ENCODE results near the gene TYW5.
"Not testable (repeated sequence)": the region's sequence is repeated elsewhere in the genome, so short reads cannot be mapped to it uniquely, and the experiment has no call there.

Gene TYW5

GRCh38 chr2:199914372-199914958, 40.8 kb downstream of the TYW5 start:
- no peak for DNase-seq (ENCODE audit: low spot score)

GRCh38 chr2:199912553-199913114, 42.7 kb downstream of the TYW5 start:
- DNase-seq (ENCODE audit: low spot score): not testable (repeated sequence)

- no peak for DNase-seq (ENCODE audit: low spot score)
Measured at GRCh38 chr2:199911877-199912161, 43.5 kb downstream of the TYW5 start.

GRCh38 chr2:199911052-199911876, 44.0 kb downstream of the TYW5 start, which contains the start of gene C2orf69:
Gene C2orf69, plus strand, starts transcription at chr2:199911293. Its CDS starts 146 bp downstream, at chr2:199911439.
- DNase-seq (ENCODE audit: low spot score): peak; percentile 97

GRCh38 chr2:199910338-199911051, 44.8 kb downstream of the TYW5 start:
- DNase-seq (ENCODE audit: low spot score): no peak

GRCh38 chr2:199907008-199907714, 48.1 kb downstream of the TYW5 start:
- no peak for DNase-seq (ENCODE audit: low spot score)

GRCh38 chr2:199903111-199903510, 52.2 kb downstream of the TYW5 start:
- DNase-seq (ENCODE audit: low spot score): no peak

GRCh38 chr2:199902486-199903110, 52.7 kb downstream of the TYW5 start:
- DNase-seq (ENCODE audit: low spot score): no peak

GRCh38 chr2:199901942-199902341, 53.3 kb downstream of the TYW5 start:
- no peak for DNase-seq (ENCODE audit: low spot score)

- no peak for DNase-seq (ENCODE audit: low spot score)
Measured at GRCh38 chr2:199896617-199897016, 58.7 kb downstream of the TYW5 start.

- no peak for DNase-seq (ENCODE audit: low spot score)
Measured at GRCh38 chr2:199895406-199895805, 59.9 kb downstream of the TYW5 start.

- no peak for DNase-seq (ENCODE audit: low spot score)
Measured at GRCh38 chr2:199883474-199884212, 71.6 kb downstream of the TYW5 start.

GRCh38 chr2:199882667-199883066, 72.6 kb downstream of the TYW5 start:
- DNase-seq (ENCODE audit: low spot score): no peak

Measured in putamen (tissue), 1 donor.